Activated CD8-positive, alpha-beta T cell treated with anti-CD3 and anti-CD28 coated beads, Interleukin-2, amount 10 ng/mL, durations not matched to agents 7 days and 5 days (primary cell): ENCODE data around the gene CIDEA. TPM values are rescaled to one million over a fixed set of nuclear protein-coding genes. Genes with fewer than 3 reads are reported as not detected.
A peak's percentile ranks its signal among the peaks of the same experiment; 100 is the strongest.

Experiments used
- ATAC-seq: fragments of 150-1000 bp; cut with Tn5 transposase; one replicate; pipeline ENCODE4 v1.10.0; 2021; ENCODE audit warnings: moderate library complexity
- CTCF ChIA-PET: fragments of 350-600 bp; sonication (Branson Sonifier 250); formaldehyde crosslinking; loops from one replicate; lab custom pipeline; 2021; ENCODE audit warnings: antibody characterized with exemption; lab: Charles Lee
- POLR2A ChIA-PET: fragments of 350-600 bp; sonication (Branson Sonifier 250); formaldehyde crosslinking; loops from one replicate; lab custom pipeline; 2021; ENCODE audit warnings: antibody characterized with exemption; lab: Charles Lee
- DNase-seq: peaks from one replicate; pipeline ENCODE4 v3.0.0-alpha.2; 2020
- H3K27ac Mint-ChIP-seq: one replicate; pipeline ENCODE4 v1.8.0; 2021; ENCODE audit warnings: mild to moderate bottlenecking, mixed read lengths
- H3K27me3 Mint-ChIP-seq: one replicate; pipeline ENCODE4 v1.8.0; 2021; ENCODE audit warnings: low read depth, mixed read lengths
- H3K36me3 Mint-ChIP-seq: one replicate; pipeline ENCODE4 v1.8.0; 2021; ENCODE audit warnings: low read depth, mixed read lengths
- H3K4me1 Mint-ChIP-seq: one replicate; pipeline ENCODE4 v1.8.0; 2021; ENCODE audit warnings: low read depth, mixed read lengths
- H3K4me3 Mint-ChIP-seq: one replicate; pipeline ENCODE4 v1.8.0; 2021; ENCODE audit warnings: mild to moderate bottlenecking, mixed read lengths
- H3K9me3 Mint-ChIP-seq: one replicate; pipeline ENCODE4 v1.8.0; 2022; ENCODE audit warnings: mixed read lengths; ENCODE audit not compliant: insufficient read depth
- total RNA-seq, 2 experiments: library from RNA; stranded (reverse); gene quantifications; one replicate each; pipeline ENCODE4 v1.2.3, GENCODE V29; 2021

The CIDEA gene
- total RNA-seq, 2 experiments from 2014 or later = not detected

DNA sequence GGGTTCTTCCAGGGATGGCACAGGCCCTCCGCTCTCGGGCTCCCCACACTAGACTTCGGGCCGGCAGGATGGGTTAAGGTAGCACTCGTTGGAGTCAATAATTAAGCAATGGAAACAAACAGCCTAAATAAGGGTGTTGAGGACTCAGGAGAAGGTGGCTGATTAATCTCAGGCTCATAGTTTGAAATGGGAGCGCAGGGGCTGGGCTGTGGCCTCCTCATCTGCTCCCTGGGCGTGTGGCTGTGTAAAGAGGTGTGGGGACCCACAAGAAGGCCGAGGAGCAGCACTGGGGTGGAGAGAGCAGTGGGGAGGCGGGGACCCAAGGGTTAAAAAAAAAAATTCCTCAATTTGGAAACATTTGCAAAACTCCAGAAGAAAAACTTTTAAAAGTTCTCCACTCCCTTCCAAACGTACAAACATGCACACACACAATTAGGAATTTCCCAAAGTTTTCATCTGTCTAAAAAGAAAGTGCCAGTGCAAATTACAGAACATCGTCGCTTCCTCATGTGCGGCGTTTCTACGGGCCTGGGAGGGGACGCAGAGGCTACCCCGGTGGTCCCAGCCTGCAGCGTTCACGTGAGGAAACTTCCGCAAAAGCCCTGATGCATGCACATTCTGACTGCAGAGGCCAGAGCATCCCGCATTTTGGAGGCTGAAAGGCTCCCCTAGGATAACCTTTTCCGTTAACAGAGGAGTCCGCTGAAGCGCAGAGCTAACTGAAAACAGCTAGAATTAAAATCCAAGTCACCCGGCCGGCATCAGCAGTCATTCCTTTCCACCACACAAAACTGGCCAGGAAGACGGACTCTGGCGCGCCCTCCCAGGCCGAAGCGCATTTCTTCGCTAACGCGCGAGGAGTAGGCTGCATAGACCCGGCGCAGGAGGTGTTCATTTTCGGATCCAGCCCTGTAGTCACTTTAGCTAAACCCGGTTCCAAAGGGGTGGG is 52.9 kb downstream of the CIDEA start:
- Mint-ChIP-seq H3K4me3 (peak overlapping the region; percentile 74), H3K4me1 (peaks cover 13% of the 10 kb centered on the region), H3K9me3 (peaks cover 13% of the 10 kb centered on the region), H3K36me3 (peaks cover 16% of the 10 kb centered on the region), H3K27me3 (peaks cover 37% of the 10 kb centered on the region), H3K27ac (no peak overlapping the region)
- ChIA-PET POLR2A (interaction anchor here (1.1 kb wide), 1 partner anchor 70 kb away, joined by 4 read pairs; the partner anchor contains the start of gene AFG3L2), CTCF (interaction anchor here (0.9 to 1.0 kb wide), 3 partner anchors 21 to 70 kb away, joined by 3 read pairs; no protein-coding TSS in a partner anchor)
- DNase-seq = no peak
- ATAC-seq = peak; percentile 26

DNA sequence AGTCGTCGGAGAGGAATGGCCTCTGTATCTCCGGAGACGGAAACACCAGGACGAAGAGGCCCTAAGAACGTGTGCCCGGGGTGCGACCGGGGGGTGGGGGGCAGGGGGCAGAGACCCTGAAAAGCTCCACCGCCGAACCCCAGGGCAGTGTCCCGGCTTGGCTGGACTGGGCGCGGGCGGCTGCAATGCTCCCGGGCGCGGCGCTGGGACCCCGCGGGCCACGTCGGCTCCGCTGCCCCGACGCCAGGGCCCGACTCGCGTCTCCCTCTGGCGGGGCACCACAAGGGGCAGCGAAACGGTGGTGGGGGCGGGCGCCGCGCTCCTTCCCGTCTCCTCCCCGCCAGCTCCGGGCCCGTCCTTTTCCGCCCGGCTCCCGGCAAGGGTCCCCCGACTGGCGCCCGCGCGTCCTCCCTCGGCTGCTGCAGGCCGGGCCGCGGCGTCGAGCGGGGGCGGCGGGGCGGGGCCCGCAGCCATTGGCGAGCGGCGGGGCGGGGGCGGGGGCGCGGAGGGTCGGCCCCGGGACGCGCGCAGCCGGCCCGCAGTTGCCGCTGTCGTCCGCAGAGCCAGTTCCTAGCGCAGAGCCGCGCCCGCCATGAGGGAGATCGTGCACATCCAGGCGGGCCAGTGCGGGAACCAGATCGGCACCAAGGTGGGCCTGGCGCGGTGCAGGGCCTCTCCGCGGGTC is 53.7 kb downstream of the CIDEA start, which contains the start of gene TUBB6:
Gene TUBB6, plus strand, starts transcription at position 541 of the 685 bp plus-strand sequence. Its CDS starts 52 bp downstream, at position 593.
- Mint-ChIP-seq H3K27me3 (peaks cover 37% of the 10 kb centered on the region), H3K4me1 (peaks cover 13% of the 10 kb centered on the region), H3K9me3 (peaks cover 15% of the 10 kb centered on the region), H3K4me3 (peak within 1 kb of the TSS; percentile 74), H3K27ac (no peak within 1 kb of the TSS), H3K36me3 (peaks cover 19% of the 10 kb centered on the region)
- ATAC-seq = peak; percentile 69
- CTCF ChIA-PET = interaction anchor here (0.9 kb wide), 1 partner anchor 20 kb away, joined by 3 read pairs; no protein-coding TSS in a partner anchor
- POLR2A ChIA-PET = interaction anchor here (1.1 kb wide), 1 partner anchor 69 kb away, joined by 4 read pairs; the partner anchor contains the start of gene AFG3L2
- DNase-seq = peak; percentile 36

DNA sequence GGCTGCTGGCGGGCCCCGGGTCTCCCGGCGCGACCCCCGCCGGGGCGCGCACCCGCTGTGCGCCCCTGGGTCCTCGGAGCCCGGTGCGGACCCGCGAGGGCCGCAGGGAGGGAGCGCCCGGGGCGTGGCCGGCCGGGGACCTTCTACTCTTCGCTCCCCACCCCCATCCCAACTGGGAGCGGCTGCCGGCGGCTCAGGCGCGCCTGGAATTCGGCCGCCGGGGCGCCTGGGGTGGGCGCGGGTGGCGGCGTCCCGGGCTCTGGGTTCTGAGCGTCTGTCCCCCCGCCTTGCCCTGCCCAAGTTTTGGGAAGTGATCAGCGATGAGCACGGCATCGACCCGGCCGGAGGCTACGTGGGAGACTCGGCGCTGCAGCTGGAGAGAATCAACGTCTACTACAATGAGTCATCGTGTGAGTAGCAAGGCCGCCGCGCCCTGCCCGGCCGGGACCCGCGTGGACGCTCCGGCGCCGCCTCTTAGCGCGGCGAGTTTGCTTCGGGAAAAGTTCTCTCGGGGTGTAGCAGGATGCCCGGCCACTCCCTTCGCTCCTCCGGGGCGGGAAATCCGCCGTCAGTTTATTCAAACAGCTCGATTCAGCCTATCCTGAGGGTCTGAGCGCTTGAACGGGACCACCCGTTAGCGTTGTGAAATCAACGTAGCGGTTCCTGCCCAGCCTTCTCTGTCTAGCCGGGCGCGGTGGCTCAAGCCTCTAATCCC is 54.4 kb downstream of the CIDEA start:
- POLR2A ChIA-PET = interaction anchor here (0.7 kb wide), 1 partner anchor 1071 kb away, joined by 3 read pairs; no protein-coding TSS in a partner anchor
- peaks cover 13% of the 10 kb centered on the region for H3K4me1 Mint-ChIP-seq
- ATAC-seq (peak; percentile 65), DNase-seq (peak; percentile 38)
- H3K27ac Mint-ChIP-seq = no peak overlapping the region
- H3K36me3 Mint-ChIP-seq = peaks cover 25% of the 10 kb centered on the region
- CTCF ChIA-PET = no interaction called here
- peak overlapping the region; percentile 67 for H3K4me3 Mint-ChIP-seq
- H3K9me3 Mint-ChIP-seq = peaks cover 19% of the 10 kb centered on the region
- H3K27me3 Mint-ChIP-seq = peaks cover 43% of the 10 kb centered on the region

DNA sequence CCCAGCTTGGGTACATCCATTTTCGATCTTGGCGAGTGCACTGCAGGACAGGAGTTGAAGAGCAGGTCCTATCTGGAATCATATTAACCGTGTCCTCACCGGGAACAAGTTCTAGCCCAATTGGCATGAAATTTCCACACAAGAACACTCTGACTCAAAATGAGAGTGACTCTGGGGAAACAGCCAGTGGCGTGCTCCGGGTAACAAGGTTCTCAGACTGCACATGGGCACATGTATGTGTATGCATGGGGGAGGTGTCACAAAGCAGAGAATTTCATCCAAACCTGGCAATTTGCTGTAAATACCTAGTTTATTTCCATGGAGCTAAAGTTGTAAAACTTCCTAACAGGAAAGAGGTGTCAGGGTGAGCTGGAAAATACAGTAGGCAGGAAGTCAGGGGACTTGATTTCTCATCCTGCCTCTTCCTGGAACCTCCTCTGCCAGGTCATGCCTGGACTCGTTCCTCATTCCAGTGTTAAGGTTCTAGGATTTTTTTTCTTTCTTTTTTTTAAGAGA is 55.6 kb downstream of the CIDEA start:
- Mint-ChIP-seq H3K9me3 (peaks cover 19% of the 10 kb centered on the region), H3K4me1 (peaks cover 13% of the 10 kb centered on the region), H3K4me3 (no peak overlapping the region), H3K27me3 (peaks cover 46% of the 10 kb centered on the region), H3K27ac (no peak overlapping the region), H3K36me3 (peaks cover 29% of the 10 kb centered on the region)
- CTCF ChIA-PET = no interaction called here
- DNase-seq (no peak), ATAC-seq (no peak)
- POLR2A ChIA-PET = interaction anchor here (0.7 kb wide), 1 partner anchor 1070 kb away, joined by 3 read pairs; no protein-coding TSS in a partner anchor

DNA sequence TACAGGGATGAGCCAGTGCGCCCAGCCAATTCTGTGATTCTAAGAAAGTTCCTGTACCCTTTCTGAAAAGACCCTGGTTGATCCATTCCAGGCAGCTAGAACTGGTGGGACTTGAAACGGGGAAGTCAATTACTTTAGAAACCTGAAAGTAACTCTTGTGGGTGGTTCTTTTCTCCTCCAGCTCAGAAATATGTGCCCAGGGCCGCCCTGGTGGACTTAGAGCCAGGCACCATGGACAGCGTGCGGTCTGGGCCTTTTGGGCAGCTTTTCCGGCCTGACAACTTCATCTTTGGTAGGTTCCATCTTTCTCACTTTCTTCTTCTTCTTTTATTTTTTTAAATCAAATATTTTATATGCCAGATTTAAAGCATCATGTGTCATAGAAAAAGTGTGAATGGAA is 56.6 kb downstream of the CIDEA start:
- no peak overlapping the region for H3K27ac Mint-ChIP-seq
- H3K27me3 Mint-ChIP-seq = peaks cover 40% of the 10 kb centered on the region
- DNase-seq (no peak), ATAC-seq (no peak)
- peaks cover 13% of the 10 kb centered on the region for H3K4me1 Mint-ChIP-seq
- H3K4me3 Mint-ChIP-seq = no peak overlapping the region
- H3K36me3 Mint-ChIP-seq = peaks cover 29% of the 10 kb centered on the region
- ChIA-PET POLR2A (no interaction called here), CTCF (no interaction called here)
- H3K9me3 Mint-ChIP-seq = peaks cover 19% of the 10 kb centered on the region

DNA sequence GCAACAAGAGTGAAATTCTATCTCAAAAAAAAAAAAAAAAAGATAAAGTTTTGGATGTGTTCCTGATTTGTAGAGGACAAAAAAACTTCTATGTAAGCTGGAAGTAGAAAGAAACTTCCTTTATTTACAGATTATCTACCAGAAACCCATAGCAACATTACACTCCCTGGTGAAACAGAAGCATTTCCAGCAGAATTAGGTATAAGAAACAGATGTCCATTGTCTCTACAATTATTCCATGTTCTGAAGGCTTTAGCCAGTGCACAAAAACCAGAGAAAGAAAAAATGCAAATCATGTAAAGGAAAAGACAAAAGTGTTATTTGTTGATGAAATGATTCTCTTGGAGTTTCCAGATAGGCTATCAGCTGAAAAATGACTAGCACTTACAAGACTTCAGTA is 58.8 kb downstream of the CIDEA start:
- Mint-ChIP-seq H3K9me3 (peaks cover 19% of the 10 kb centered on the region), H3K36me3 (peaks cover 29% of the 10 kb centered on the region), H3K27ac (no peak overlapping the region), H3K4me1 (peaks cover 4% of the 10 kb centered on the region), H3K4me3 (no peak overlapping the region), H3K27me3 (peaks cover 22% of the 10 kb centered on the region)
- ChIA-PET POLR2A (no interaction called here), CTCF (interaction anchor here (1.0 to 3.7 kb wide), 2 partner anchors 15 to 41 kb away, joined by 6 to 28 read pairs; no protein-coding TSS in a partner anchor)
- ATAC-seq (no peak), DNase-seq (no peak)

DNA sequence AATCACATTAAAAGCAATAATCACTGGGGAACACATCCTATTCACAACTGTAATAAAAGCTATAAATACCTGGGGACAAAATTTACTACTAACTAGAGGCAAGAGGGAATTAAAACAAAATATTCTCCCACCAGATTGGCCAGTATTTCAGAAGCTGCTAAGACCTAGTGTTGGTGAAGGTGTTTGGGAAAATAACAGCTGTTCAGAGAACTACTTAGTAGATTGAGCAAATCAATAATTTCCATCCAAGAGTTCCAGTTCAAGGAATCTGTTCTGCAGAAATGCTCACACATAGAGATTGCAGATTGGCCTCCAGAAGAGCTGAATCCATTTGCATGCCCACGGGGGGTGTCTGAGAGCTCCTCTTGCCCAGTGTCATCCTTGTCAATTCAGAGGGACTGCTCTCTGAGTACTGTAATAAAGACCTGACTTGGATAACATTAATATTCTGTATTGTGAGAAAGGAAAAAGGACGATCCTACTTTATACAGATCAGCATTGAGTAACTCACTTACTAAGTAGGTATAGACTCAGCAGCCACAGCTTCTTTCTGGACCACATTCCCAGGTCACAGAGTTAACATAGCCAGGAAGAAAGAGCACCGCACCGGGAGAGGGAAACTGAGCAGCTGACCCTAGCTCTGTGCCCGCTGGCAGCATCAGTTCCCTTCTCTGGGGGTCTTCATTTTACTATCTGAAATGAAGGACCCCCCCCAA is 59.5 kb downstream of the CIDEA start:
- Mint-ChIP-seq H3K4me3 (no peak overlapping the region), H3K4me1 (peaks cover 2% of the 10 kb centered on the region), H3K27ac (no peak overlapping the region), H3K9me3 (peaks cover 19% of the 10 kb centered on the region), H3K36me3 (peaks cover 29% of the 10 kb centered on the region), H3K27me3 (peaks cover 19% of the 10 kb centered on the region)
- ATAC-seq (no peak), DNase-seq (no peak)
- POLR2A ChIA-PET = no interaction called here
- CTCF ChIA-PET = interaction anchor here (1.0 to 3.7 kb wide), 2 partner anchors 14 to 42 kb away, joined by 6 to 28 read pairs; no protein-coding TSS in a partner anchor

DNA sequence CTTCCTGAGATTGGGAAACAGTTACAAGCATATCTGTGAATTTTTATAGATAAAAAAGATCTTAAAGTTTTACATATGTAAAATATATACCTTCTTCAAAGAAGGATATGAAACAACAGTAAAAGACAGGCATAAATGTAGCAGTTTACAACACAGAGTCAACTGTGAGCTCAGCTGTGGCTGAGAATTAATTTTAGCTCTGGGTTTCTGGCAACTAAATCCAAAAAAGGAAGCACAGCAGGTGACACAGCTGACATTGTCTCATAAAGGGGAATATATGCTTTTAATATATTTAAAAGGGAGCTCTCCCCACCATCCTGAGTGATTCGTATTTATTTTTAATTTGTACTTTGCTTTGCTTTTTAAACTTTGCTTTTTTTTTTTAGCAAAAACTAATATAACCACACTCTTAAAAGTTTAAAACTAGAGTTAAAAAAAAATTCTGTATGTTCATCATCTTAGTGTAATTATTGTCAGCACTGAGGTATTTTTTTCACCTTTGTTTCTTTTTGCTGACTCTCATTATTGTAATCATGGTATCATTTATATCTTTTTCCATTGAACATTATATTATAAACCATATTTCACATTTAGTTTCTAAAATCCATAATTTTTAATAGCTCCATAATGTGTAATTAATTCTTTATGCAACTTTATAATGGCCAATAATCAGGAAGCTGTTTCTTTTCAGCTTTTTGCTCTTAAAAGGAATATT is 60.6 kb downstream of the CIDEA start:
- Mint-ChIP-seq H3K4me1 (no peaks in the 10 kb centered on the region), H3K36me3 (peaks cover 24% of the 10 kb centered on the region), H3K27me3 (peaks cover 10% of the 10 kb centered on the region), H3K27ac (no peak overlapping the region), H3K9me3 (peaks cover 19% of the 10 kb centered on the region), H3K4me3 (no peak overlapping the region)
- ATAC-seq = no peak
- ChIA-PET POLR2A (no interaction called here), CTCF (interaction anchor here (3.7 kb wide), 1 partner anchor 13 kb away, joined by 28 read pairs; no protein-coding TSS in a partner anchor)
- no peak for DNase-seq

DNA sequence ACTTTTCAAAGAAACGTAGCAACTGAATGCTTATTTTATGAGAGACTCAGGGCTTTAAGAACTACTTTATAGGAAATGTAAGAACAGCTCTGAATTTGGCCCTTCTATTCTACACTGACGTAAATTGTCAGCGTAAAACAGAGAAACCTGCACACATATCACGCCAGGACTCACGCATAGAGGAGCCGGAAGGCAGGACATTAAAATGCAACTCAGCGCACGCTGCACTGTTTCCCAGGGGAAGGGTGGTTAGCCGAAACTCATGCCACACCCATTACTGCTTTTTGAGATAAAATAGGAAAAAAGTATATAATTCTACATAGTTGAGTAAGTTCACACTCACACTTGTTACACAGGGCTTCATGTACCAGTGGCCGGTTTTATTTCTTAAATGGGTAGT is 61.3 kb downstream of the CIDEA start:
- DNase-seq = no peak
- Mint-ChIP-seq H3K27me3 (peaks cover 9% of the 10 kb centered on the region), H3K27ac (no peak overlapping the region), H3K4me3 (no peak overlapping the region), H3K36me3 (peaks cover 24% of the 10 kb centered on the region), H3K9me3 (peaks cover 19% of the 10 kb centered on the region), H3K4me1 (no peaks in the 10 kb centered on the region)
- POLR2A ChIA-PET = no interaction called here
- CTCF ChIA-PET = interaction anchor here (3.7 kb wide), 1 partner anchor 13 kb away, joined by 28 read pairs; no protein-coding TSS in a partner anchor
- ATAC-seq = no peak

DNA sequence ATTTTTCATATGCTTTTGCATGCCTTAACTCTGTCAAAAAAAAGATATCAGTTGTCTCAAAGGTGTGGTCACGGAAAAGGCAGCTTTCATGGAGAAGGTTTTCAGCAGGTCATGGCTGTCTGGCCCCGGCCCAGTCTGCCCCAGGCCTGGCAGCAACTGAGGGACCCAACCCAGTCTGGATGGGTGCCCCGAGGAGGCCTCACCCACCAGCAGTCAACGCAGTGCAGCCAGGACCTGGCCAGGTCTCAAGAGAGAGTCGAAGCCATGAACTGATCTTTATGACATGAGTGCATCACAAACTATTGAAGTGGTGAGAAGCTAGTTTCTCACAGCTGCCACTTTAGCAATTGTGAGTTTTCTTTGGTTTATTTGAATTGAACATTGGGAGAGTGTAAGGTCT is 61.8 kb downstream of the CIDEA start:
- Mint-ChIP-seq H3K36me3 (peaks cover 21% of the 10 kb centered on the region), H3K4me1 (no peaks in the 10 kb centered on the region), H3K27ac (no peak overlapping the region), H3K4me3 (no peak overlapping the region), H3K9me3 (peaks cover 14% of the 10 kb centered on the region), H3K27me3 (peaks cover 9% of the 10 kb centered on the region)
- DNase-seq = no peak
- ChIA-PET CTCF (interaction anchor here (3.7 kb wide), 1 partner anchor 12 kb away, joined by 28 read pairs; no protein-coding TSS in a partner anchor), POLR2A (no interaction called here)
- no peak for ATAC-seq
